ENCODE measurements around the gene CIAO3. TPM values are rescaled to one million over a fixed set of nuclear protein-coding genes. Genes with fewer than 3 reads are reported as not detected.

CIAO3 gene
- total RNA-seq, 1 experiment from 2014 or later = 51.9 TPM

DNA sequence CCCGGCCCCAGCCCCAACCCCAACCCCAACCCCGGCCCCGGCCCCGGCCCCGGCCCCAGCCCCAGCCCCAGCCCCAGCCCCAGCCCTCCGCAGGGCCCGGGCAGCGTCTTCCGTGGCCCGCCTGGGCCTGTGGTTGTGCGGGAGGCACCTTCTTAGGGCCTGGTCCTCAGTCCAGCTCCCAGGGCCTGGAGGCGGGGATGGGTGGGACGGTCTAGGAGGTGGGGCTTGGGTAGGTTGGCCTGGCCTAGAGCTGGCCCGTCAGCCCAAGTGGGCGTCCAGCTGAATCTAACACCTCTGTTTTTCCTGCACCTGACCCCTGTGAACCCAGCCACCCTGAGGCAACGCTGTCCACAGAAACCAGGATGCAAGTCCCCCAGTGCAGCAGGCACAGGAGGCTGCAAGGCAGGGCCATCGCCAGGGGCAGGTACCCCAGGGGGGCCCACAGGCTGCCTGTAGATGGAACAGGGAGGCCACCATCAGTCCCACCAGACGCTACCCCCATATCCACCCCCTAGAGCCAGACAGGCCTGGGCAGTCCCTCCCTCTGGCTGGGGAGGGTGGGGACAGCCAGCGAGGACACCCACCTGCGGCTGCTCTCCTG is 28.5 kb upstream of the CIAO3 start:
- Mint-ChIP-seq H3K27ac (ENCODE audit: unreplicated experiment) (no peak overlapping the region), H3K27me3 (ENCODE audit: unreplicated experiment) (peaks cover 19% of the 10 kb centered on the region), H3K4me1 (ENCODE audit: low read depth, unreplicated experiment) (no peaks in the 10 kb centered on the region), H3K9me3 (ENCODE audit: low read depth, unreplicated experiment) (no peaks in the 10 kb centered on the region), H3K4me3 (ENCODE audit: low read depth, unreplicated experiment) (no peak overlapping the region), H3K36me3 (ENCODE audit: insufficient read depth, unreplicated experiment) (peaks cover 4% of the 10 kb centered on the region)
- no peak for DNase-seq
- intact Hi-C loops (cut with micrococcal nuclease; ENCODE audit: unreplicated experiment) = no loop called here
- CTCF ChIA-PET = no interaction called here
- BruUV-seq (replicated peaks) = no TSS peak
- TF ChIP-seq, protein P1, sequence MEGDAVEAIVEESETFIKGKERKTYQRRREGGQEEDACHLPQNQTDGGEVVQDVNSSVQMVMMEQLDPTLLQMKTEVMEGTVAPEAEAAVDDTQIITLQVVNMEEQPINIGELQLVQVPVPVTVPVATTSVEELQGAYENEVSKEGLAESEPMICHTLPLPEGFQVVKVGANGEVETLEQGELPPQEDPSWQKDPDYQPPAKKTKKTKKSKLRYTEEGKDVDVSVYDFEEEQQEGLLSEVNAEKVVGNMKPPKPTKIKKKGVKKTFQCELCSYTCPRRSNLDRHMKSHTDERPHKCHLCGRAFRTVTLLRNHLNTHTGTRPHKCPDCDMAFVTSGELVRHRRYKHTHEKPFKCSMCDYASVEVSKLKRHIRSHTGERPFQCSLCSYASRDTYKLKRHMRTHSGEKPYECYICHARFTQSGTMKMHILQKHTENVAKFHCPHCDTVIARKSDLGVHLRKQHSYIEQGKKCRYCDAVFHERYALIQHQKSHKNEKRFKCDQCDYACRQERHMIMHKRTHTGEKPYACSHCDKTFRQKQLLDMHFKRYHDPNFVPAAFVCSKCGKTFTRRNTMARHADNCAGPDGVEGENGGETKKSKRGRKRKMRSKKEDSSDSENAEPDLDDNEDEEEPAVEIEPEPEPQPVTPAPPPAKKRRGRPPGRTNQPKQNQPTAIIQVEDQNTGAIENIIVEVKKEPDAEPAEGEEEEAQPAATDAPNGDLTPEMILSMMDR (IDR thresholded peaks at IDR 0.05; ENCODE audit: unreplicated experiment) = no peak

DNA sequence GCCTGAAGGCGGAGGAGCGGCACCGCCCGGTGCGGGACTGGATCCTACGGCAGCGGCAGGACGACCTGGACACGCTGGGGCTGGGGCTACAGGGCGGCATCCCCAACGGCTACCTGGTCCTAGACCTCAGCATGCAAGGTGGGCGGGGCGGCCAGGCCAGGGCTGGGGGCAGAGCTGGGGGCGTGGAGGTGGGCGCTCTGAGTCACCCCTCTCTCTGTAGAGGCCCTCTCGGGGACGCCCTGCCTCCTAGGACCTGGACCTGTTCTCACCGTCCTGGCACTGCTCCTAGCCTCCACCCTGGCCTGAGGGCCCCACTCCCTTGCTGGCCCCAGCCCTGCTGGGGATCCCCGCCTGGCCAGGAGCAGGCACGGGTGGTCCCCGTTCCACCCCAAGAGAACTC is 27.6 kb upstream of the CIAO3 start:
- TF ChIP-seq, protein P1 (IDR thresholded peaks at IDR 0.05; ENCODE audit: unreplicated experiment) = no peak
- no peak overlapping the region for H3K27ac Mint-ChIP-seq (ENCODE audit: unreplicated experiment)
- H3K36me3 Mint-ChIP-seq (ENCODE audit: insufficient read depth, unreplicated experiment) = peaks cover 4% of the 10 kb centered on the region
- intact Hi-C loops (cut with micrococcal nuclease; ENCODE audit: unreplicated experiment) = no loop called here
- no peaks in the 10 kb centered on the region for H3K4me1 Mint-ChIP-seq (ENCODE audit: low read depth, unreplicated experiment)
- CTCF ChIA-PET = no interaction called here
- no peak for DNase-seq
- no peaks in the 10 kb centered on the region for H3K9me3 Mint-ChIP-seq (ENCODE audit: low read depth, unreplicated experiment)
- no peak overlapping the region for H3K4me3 Mint-ChIP-seq (ENCODE audit: low read depth, unreplicated experiment)
- H3K27me3 Mint-ChIP-seq (ENCODE audit: unreplicated experiment) = peaks cover 11% of the 10 kb centered on the region
- BruUV-seq (replicated peaks) = no TSS peak

DNA sequence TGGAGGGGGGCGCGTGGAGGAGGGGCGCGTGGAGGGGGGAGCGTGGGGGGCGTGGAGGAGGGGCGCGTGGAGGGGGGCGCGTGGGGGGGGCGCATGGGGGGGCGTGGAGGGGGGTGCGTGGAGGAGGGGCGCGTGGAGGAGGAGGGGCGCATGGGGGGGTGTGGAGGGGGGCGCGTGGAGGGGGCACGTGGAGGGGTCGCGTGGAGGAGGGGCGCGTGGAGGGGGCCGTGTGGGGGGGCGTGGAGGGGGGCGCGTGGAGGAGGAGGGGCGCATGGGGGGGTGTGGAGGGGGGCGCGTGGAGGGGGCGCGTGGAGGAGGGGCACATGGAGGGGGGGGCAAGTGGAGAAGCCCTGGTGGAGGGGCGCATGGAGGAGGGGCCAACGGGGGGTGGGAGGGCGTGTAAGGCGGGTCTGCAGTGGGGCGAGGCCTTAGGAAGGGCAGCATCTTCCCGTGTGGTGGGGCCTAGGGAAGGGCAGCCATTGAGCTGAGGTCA is 27.0 kb upstream of the CIAO3 start:
- TF ChIP-seq, protein P1 (IDR thresholded peaks at IDR 0.05; ENCODE audit: unreplicated experiment) = no peak
- CTCF ChIA-PET = no interaction called here
- no TSS peak for BruUV-seq (replicated peaks)

DNA sequence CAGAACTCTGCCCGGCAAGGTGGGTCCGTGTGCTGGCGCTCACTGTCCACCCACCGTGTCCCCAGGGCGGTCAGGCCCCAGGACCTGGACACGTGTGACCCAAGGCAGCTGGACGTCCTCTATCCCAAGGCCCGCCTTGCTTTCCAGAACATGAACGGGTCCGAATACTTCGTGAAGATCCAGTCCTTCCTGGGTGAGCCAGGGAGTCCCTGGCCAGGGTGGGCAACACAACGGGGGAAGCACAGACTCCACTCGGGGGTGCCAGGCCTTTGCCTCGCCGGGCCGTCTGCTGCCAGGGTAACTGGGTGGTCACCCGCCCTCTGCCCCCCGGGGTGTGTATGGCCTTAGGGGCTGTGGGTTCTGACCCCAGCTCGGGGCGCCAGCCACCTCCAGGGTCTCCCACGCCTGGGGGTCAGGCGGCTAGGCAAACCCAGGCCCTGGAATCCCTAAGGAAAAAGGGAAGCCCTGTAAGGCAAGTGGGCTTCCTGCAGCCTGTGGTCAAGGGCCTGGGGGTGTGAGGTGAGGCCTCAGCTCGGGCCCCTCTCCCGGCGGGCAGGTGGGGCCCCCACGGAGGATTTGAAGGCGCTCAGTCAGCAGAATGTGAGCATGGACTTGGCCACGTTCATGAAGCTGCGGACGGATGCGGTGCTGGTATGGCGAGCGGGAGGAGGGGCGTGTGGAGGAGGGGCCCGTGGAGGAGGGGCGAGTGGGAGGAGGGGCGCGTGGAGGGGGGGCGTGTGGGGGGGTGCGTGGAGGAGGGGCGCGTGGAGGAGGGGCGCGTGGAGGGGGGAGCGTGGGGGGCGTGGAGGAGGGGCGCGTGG is 26.2 kb upstream of the CIAO3 start:
- CTCF ChIA-PET = no interaction called here
- no peaks in the 10 kb centered on the region for H3K4me1 Mint-ChIP-seq (ENCODE audit: low read depth, unreplicated experiment)
- H3K27ac Mint-ChIP-seq (ENCODE audit: unreplicated experiment) = no peak overlapping the region
- peaks cover 10% of the 10 kb centered on the region for H3K27me3 Mint-ChIP-seq (ENCODE audit: unreplicated experiment)
- H3K4me3 Mint-ChIP-seq (ENCODE audit: low read depth, unreplicated experiment) = no peak overlapping the region
- TF ChIP-seq, protein P1 (IDR thresholded peaks at IDR 0.05; ENCODE audit: unreplicated experiment) = no peak
- no peaks in the 10 kb centered on the region for H3K9me3 Mint-ChIP-seq (ENCODE audit: low read depth, unreplicated experiment)
- DNase-seq = no peak
- BruUV-seq (replicated peaks) = no TSS peak
- intact Hi-C loops (cut with micrococcal nuclease; ENCODE audit: unreplicated experiment) = no loop called here
- H3K36me3 Mint-ChIP-seq (ENCODE audit: insufficient read depth, unreplicated experiment) = peaks cover 4% of the 10 kb centered on the region

More for the DNA sequence above, 27.0 kb upstream of the CIAO3 start:
- peaks cover 10% of the 10 kb centered on the region for H3K27me3 Mint-ChIP-seq (ENCODE audit: unreplicated experiment)
- intact Hi-C loops (cut with micrococcal nuclease; ENCODE audit: unreplicated experiment) = no loop called here
- no peak overlapping the region for H3K4me3 Mint-ChIP-seq (ENCODE audit: low read depth, unreplicated experiment)
- no peak overlapping the region for H3K27ac Mint-ChIP-seq (ENCODE audit: unreplicated experiment)
- no peaks in the 10 kb centered on the region for H3K4me1 Mint-ChIP-seq (ENCODE audit: low read depth, unreplicated experiment)
- H3K9me3 Mint-ChIP-seq (ENCODE audit: low read depth, unreplicated experiment) = no peaks in the 10 kb centered on the region
- peaks cover 4% of the 10 kb centered on the region for H3K36me3 Mint-ChIP-seq (ENCODE audit: insufficient read depth, unreplicated experiment)
- DNase-seq = no peak

Measured in Calu3 (cell line).